HG02852 (cell line): Measurements from ENCODE around the gene RPS2.
A peak's percentile ranks its signal among the peaks of the same experiment; 100 is the strongest.
"Not testable (repeated sequence)": the region's sequence is repeated elsewhere in the genome, so short reads cannot be mapped to it uniquely, and the experiment has no call there.

ENCODE experiments used
- ATAC-seq: cut with Tn5 transposase; IDR thresholded peaks from one replicate; pipeline ENCODE4 v1.9.1; 2021; ENCODE audit warnings: mild to moderate bottlenecking, moderate library complexity; ENCODE audit not compliant: unreplicated experiment

Gene RPS2

GRCh38 chr16:1942810-1943726 lies 21.6 kb downstream of the RPS2 start, which contains the start of gene MSRB1:
MSRB1 (minus strand) TSS chr16:1943199; CDS start chr16:1943156, 43 bp downstream.
- peak; percentile 92 for ATAC-seq

- ATAC-seq, result no peak
Observed at GRCh38 chr16:1942047-1942809, 22.4 kb downstream of the RPS2 start.

GRCh38 chr16:1941162-1942046 lies 23.2 kb downstream of the RPS2 start:
- no peak for ATAC-seq

- no peak for ATAC-seq
Observed at GRCh38 chr16:1940273-1941161, 24.1 kb downstream of the RPS2 start.

- ATAC-seq, result not testable (repeated sequence)
Observed at GRCh38 chr16:1939833-1940232, 24.8 kb downstream of the RPS2 start.

GRCh38 chr16:1938910-1939309 lies 25.7 kb downstream of the RPS2 start:
- ATAC-seq, result no peak

- no peak for ATAC-seq
Observed at GRCh38 chr16:1938316-1938715, 26.3 kb downstream of the RPS2 start.

- no peak for ATAC-seq
Observed at GRCh38 chr16:1936945-1937479, 27.6 kb downstream of the RPS2 start.

- ATAC-seq, result no peak
Observed at GRCh38 chr16:1933097-1933661, 31.4 kb downstream of the RPS2 start.

- ATAC-seq, result no peak
Observed at GRCh38 chr16:1932050-1933028, 32.3 kb downstream of the RPS2 start.

- ATAC-seq, result no peak
Observed at GRCh38 chr16:1930338-1930720, 34.3 kb downstream of the RPS2 start.

- peak; percentile 87 for ATAC-seq
Observed at GRCh38 chr16:1929578-1930337, 34.9 kb downstream of the RPS2 start.

- peak; percentile 9 for ATAC-seq
Observed at GRCh38 chr16:1929105-1929504, 35.5 kb downstream of the RPS2 start.

GRCh38 chr16:1926271-1926670 lies 38.4 kb downstream of the RPS2 start:
- ATAC-seq, result no peak

GRCh38 chr16:1924095-1924494 lies 40.5 kb downstream of the RPS2 start:
- ATAC-seq, result no peak

- ATAC-seq, result no peak
Observed at GRCh38 chr16:1923299-1924034, 41.2 kb downstream of the RPS2 start.

GRCh38 chr16:1922357-1922756 lies 42.3 kb downstream of the RPS2 start:
- ATAC-seq, result no peak
